ENCODE results near the gene TNRC6B. TPM values are rescaled to one million over a fixed set of nuclear protein-coding genes. Genes with fewer than 3 reads are reported as not detected.

TNRC6B gene
- total and polyA plus RNA-seq, 7 donors = 0.60 to 51.8 (median 26.5) TPM

DNA sequence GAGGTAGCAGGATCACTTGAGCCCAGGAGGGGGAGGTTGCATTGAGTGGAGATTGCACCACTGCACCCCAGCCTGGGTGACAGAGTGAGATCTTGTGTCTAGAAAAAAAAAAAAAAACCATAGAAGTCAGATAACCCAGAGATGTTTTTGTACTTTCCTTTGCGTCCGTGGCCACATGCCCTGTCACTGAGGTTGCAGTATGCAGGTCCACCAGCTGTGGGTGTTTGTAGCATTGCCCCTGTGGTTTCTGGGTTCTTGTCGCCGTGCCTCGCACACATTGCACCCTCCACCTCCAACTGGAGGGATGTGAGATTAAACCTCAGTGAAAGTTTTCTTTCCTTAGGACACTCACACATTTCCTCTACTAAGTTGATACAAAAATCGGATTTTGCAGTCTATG, 70.3 kb downstream of the TNRC6B start:
- H3K4me1 ChIP-seq = peaks cover 0 to 8% (median 3%) of the 10 kb centered on the region in 4 donors
- no peaks in the 10 kb centered on the region for H3K27me3 ChIP-seq
- DNase-seq = no peak
- intact Hi-C loops (cut with DNase I) = no loop called here
- peaks cover 0 to 16% (median 8%) of the 10 kb centered on the region in 4 donors for H3K36me3 ChIP-seq
- no peak for TF ChIP-seq EP300 (IDR thresholded peaks at IDR 0.05)
- no peak for TF ChIP-seq POLR2A (IDR thresholded peaks at IDR 0.05)
- no peak for TF ChIP-seq CTCF (IDR thresholded peaks at IDR 0.05)
- no peak for TF ChIP-seq POLR2AphosphoS5 (IDR thresholded peaks at IDR 0.05)
- H3K27ac ChIP-seq = no peak overlapping the region
- 69 to 87% methylated on average over 6 of the region's 6 CpGs for WGBS, 2 donors
- no peaks in the 10 kb centered on the region for H3K9me3 ChIP-seq
- H3K4me3 ChIP-seq = no peak overlapping the region

GRCh38 chr22:40249286-40249685, 71.6 kb downstream of the TNRC6B start:
- Histone ChIP-seq H3K27me3 (no peaks in the 10 kb centered on the region), H3K4me3 (no peak overlapping the region), H3K27ac (no peak overlapping the region), H3K9me3 (no peaks in the 10 kb centered on the region), H3K4me1 (peaks cover 0 to 14% (median 5%) of the 10 kb centered on the region in 4 donors), H3K36me3 (peaks cover 0 to 16% (median 8%) of the 10 kb centered on the region in 4 donors)
- TF ChIP-seq POLR2AphosphoS5 (IDR thresholded peaks at IDR 0.05) = no peak
- TF ChIP-seq POLR2A (IDR thresholded peaks at IDR 0.05) = no peak
- no peak for TF ChIP-seq EP300 (IDR thresholded peaks at IDR 0.05)
- no peak for TF ChIP-seq CTCF (IDR thresholded peaks at IDR 0.05)
- DNase-seq = no peak
- WGBS, 2 donors = 65 to 89% methylated on average over 3 of the region's 3 CpGs
- intact Hi-C loops (cut with DNase I) = no loop called here

GRCh38 chr22:40250608-40251007, 72.9 kb downstream of the TNRC6B start:
- intact Hi-C loops (cut with DNase I) = no loop called here
- DNase-seq = no peak
- H3K9me3 ChIP-seq = no peaks in the 10 kb centered on the region
- H3K36me3 ChIP-seq = peaks cover 0 to 16% (median 8%) of the 10 kb centered on the region in 4 donors
- H3K27ac ChIP-seq = no peak overlapping the region
- WGBS, 2 donors = 88 to 94% methylated on average over 3 of the region's 3 CpGs
- H3K4me1 ChIP-seq = peaks cover 0 to 20% (median 5%) of the 10 kb centered on the region in 4 donors
- no peak overlapping the region for H3K4me3 ChIP-seq
- H3K27me3 ChIP-seq = no peaks in the 10 kb centered on the region
- no peak for TF ChIP-seq EP300 (IDR thresholded peaks at IDR 0.05)
- TF ChIP-seq POLR2A (IDR thresholded peaks at IDR 0.05) = no peak
- no peak for TF ChIP-seq CTCF (IDR thresholded peaks at IDR 0.05)
- no peak for TF ChIP-seq POLR2AphosphoS5 (IDR thresholded peaks at IDR 0.05)

DNA sequence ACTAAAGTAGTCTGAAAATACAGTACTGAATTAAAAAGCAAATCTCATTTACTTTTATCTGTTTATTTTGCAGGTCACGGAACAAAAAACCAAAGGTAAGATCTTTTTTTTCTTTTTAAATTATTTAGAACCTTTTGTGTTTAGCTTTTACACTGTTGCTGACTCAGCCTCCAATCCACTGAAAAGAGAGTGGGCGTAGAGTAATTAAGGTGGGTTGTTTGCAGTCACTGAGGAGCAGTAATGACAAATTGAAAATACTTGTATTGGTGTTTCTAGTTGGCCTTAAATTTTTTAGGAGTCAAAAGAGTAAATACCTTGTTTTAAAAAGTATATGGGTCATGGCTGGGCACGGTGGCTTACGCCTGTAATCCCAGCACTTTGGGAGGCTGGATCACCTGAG, 73.4 kb downstream of the TNRC6B start:
- DNase-seq = no peak
- H3K27me3 ChIP-seq = no peaks in the 10 kb centered on the region
- H3K36me3 ChIP-seq = peaks cover 0 to 14% (median 6%) of the 10 kb centered on the region in 4 donors
- WGBS, 2 donors = 93 to 95% methylated on average over 4 of the region's 4 CpGs
- peaks cover 0 to 22% (median 6%) of the 10 kb centered on the region in 4 donors for H3K4me1 ChIP-seq
- intact Hi-C loops (cut with DNase I) = no loop called here
- H3K4me3 ChIP-seq = no peak overlapping the region
- H3K9me3 ChIP-seq = no peaks in the 10 kb centered on the region
- no peak overlapping the region for H3K27ac ChIP-seq
- no peak for TF ChIP-seq EP300 (IDR thresholded peaks at IDR 0.05)
- TF ChIP-seq CTCF (IDR thresholded peaks at IDR 0.05) = no peak
- TF ChIP-seq POLR2A (IDR thresholded peaks at IDR 0.05) = no peak
- TF ChIP-seq POLR2AphosphoS5 (IDR thresholded peaks at IDR 0.05) = no peak

DNA sequence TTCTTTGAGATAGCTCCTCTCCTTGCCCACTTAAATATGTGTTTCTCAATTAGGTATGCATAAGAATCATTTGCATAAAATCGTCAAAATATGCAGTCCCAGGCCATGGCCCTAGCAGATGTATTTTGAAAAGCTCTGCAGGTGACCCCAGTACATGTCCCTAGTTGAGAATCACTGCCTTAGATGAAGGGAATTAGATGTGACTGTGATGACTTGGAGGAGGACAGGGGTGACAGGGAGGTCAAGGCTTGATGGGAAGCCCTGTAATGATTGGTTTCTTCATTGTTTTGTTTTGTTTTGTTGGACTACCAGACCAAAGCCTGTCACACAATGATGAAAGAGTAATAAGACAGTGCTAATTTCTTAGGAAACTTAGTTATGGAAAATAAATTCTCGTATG, 74.4 kb downstream of the TNRC6B start:
- DNase-seq = no peak
- intact Hi-C loops (cut with DNase I) = no loop called here
- peaks cover 0 to 4% (median 3%) of the 10 kb centered on the region in 4 donors for H3K36me3 ChIP-seq
- TF ChIP-seq POLR2A (IDR thresholded peaks at IDR 0.05) (no peak), CTCF (IDR thresholded peaks at IDR 0.05) (no peak), POLR2AphosphoS5 (IDR thresholded peaks at IDR 0.05) (no peak), EP300 (IDR thresholded peaks at IDR 0.05) (no peak)
- peaks cover 0 to 32% (median 13%) of the 10 kb centered on the region in 4 donors for H3K4me1 ChIP-seq
- no peak overlapping the region for H3K4me3 ChIP-seq
- H3K27me3 ChIP-seq = no peaks in the 10 kb centered on the region
- no peaks in the 10 kb centered on the region for H3K9me3 ChIP-seq
- 85 to 87% methylated on average over 2 of the region's 2 CpGs for WGBS, 2 donors
- no peak overlapping the region for H3K27ac ChIP-seq
